Gastrocnemius medialis (tissue), 4 donors: Measurements from ENCODE around the gene OR51V1. TPM values are rescaled to one million over a fixed set of nuclear protein-coding genes. Genes with fewer than 3 reads are reported as not detected.

ENCODE experiments used
- ATAC-seq, 2 donors: fragments of 150-250 bp; one replicate each; pipeline ENCODE4 v1.9.1; 2016
- DNase-seq, 2 donors: peaks; one replicate each; pipeline ENCODE4 v3.0.0-alpha.2; 2019
- H3K27ac ChIP-seq, 4 donors: fragments of 200-600 bp; sonication (generic); 1 replicate in 1 of 4; 2 replicates in 3 of 4; pipeline ENCODE4 v1.5.1; 2016 to 2018; ENCODE audit warnings: mild to moderate bottlenecking in 2 of 4, moderate library complexity in 1 of 4
- H3K27me3 ChIP-seq, 3 donors: fragments of 200-600 bp; sonication (generic) in 2 of 3; 1 replicate in 1 of 3; 2 replicates in 2 of 3; pipeline versions ENCODE4 v1.5.1 to v1.6.0; 2016 to 2019; ENCODE audit warnings: mild to moderate bottlenecking in 1 of 3, moderate library complexity in 1 of 3
- H3K36me3 ChIP-seq, 2 donors: fragments of 200-600 bp; sonication (generic) in 1 of 2; one replicate each; pipeline ENCODE4 v1.5.1; 2017 to 2018
- H3K4me1 ChIP-seq, 2 donors: fragments of 200-600 bp; sonication (generic) in 1 of 2; one replicate each; pipeline ENCODE4 v1.5.1; 2016 to 2017; ENCODE audit warnings: mild to moderate bottlenecking in 2 of 2
- H3K4me3 ChIP-seq, 4 donors: fragments of 200-600 bp; sonication (generic) in 3 of 4; 1 replicate in 1 of 4; 2 replicates in 3 of 4; pipeline ENCODE4 v1.5.1; 2016 to 2019; ENCODE audit warnings: mild to moderate bottlenecking in 2 of 4
- H3K9me3 ChIP-seq, 3 donors: fragments of 200-600 bp; sonication (generic) in 2 of 3; 1 replicate in 1 of 3; 2 replicates in 2 of 3; pipeline ENCODE4 v1.5.1; 2016 to 2019
- CTCF ChIP-seq, 5 experiments: fragments of 450-650 bp in 3 of 5; fragments of 200-600 bp in 2 of 5; sonication (generic) in 2 of 5; IDR thresholded peaks in 4 of 5; conservative IDR thresholded peaks in 1 of 5; 1 replicate in 4 of 5; 2 replicates in 1 of 5; pipeline ENCODE4 v1.5.1; 2016 to 2019; ENCODE audit warnings: antibody characterized with exemption in 5 of 5, mild to moderate bottlenecking in 3 of 5, moderate library complexity in 3 of 5
- POLR2A ChIP-seq, 2 donors: fragments of 450-650 bp; IDR thresholded peaks; one replicate each; pipeline ENCODE4 v1.6.1; 2017; ENCODE audit warnings: antibody characterized with exemption in 2 of 2, mild to moderate bottlenecking in 2 of 2, moderate library complexity in 2 of 2
- in situ Hi-C, 4 donors: fragments of 200-750 bp; cut with MboI; loops; one replicate each; pipeline versions ENCODE4 v1.15.0 to v1.8.0; 2017; ENCODE audit warnings: low sequenced_read_pairs in 4 of 4
- intact Hi-C: fragments of 100-400 bp; cut with DNase I; formaldehyde crosslinking; loops from one replicate; pipeline ENCODE4 v1.15.1; 2023; ENCODE audit warnings: low total_unique reads
- total RNA-seq, 4 donors: library from RNA; depleted of rRNA; stranded (reverse); fragments of >200 nt; gene quantifications; one replicate each; pipeline versions ENCODE4 v1.1.0 to v1.2.3, GENCODE V29; 2016

OR51V1 gene
- total RNA-seq, 4 donors from 2014 or later: not detected

DNA sequence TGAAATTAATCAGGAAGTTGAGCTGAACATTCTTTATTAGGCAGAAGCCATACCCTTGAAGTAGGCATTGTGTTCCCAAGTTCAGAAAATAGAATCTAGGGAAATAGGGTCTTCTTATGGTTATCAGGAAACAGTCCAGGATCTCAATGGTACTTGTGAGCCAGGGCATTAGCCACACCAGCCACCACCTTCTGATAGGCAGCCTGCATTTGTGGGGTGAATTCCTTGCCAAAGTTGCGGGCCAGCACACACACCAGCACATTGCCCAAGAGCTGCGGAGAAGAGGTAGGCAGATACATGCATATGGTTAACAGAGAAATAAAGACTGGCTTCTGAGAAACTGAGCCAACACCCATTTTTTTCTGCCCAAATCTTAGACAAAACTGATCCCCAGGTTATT is 32.3 kb upstream of the OR51V1 start:
- no peak overlapping the region for H3K27ac ChIP-seq
- no peaks in the 10 kb centered on the region for H3K9me3 ChIP-seq
- no peaks in the 10 kb centered on the region for H3K27me3 ChIP-seq
- no peaks in the 10 kb centered on the region for H3K36me3 ChIP-seq
- intact Hi-C loops (no loop called here), in situ Hi-C loops (no loop called here)
- no peak for DNase-seq
- TF ChIP-seq POLR2A (IDR thresholded peaks at IDR 0.05): no peak
- no peak for TF ChIP-seq CTCF (IDR thresholded peaks at IDR 0.05 in 4 of 5, conservative IDR thresholded peaks at IDR 0.05 in 1 of 5)
- no peak for ATAC-seq
- no peak overlapping the region for H3K4me3 ChIP-seq
- no peaks in the 10 kb centered on the region for H3K4me1 ChIP-seq

DNA sequence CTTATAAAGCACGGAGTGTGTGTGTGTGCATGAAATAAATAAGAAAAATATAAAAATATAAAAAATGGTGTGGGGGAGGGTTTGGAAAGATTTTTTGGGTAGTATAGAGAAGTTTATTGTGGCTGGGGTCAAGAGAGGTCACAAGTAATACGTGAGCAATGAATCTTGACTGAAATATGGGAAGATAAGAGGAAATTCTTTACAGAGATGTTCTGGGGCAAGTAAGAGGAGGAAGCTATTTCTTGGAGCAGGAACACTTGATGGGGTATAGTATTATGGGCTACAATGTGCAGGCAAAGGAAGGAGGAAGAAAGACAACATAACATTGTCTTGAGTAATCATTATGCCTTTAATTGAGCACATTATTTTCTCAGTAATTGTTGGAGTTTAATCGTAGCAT is 31.7 kb upstream of the OR51V1 start:
- Histone ChIP-seq H3K4me3 (no peak overlapping the region), H3K36me3 (no peaks in the 10 kb centered on the region), H3K4me1 (no peaks in the 10 kb centered on the region), H3K9me3 (no peaks in the 10 kb centered on the region), H3K27ac (no peak overlapping the region), H3K27me3 (no peaks in the 10 kb centered on the region)
- ATAC-seq (no peak), DNase-seq (no peak)
- TF ChIP-seq CTCF (IDR thresholded peaks at IDR 0.05 in 4 of 5, conservative IDR thresholded peaks at IDR 0.05 in 1 of 5) (no peak), POLR2A (IDR thresholded peaks at IDR 0.05) (no peak)
- intact Hi-C loops: no loop called here
- in situ Hi-C loops: no loop called here

- no peak for ATAC-seq
Observed at GRCh38 chr11:5231111-5231510, 30.6 kb upstream of the OR51V1 start.

DNA sequence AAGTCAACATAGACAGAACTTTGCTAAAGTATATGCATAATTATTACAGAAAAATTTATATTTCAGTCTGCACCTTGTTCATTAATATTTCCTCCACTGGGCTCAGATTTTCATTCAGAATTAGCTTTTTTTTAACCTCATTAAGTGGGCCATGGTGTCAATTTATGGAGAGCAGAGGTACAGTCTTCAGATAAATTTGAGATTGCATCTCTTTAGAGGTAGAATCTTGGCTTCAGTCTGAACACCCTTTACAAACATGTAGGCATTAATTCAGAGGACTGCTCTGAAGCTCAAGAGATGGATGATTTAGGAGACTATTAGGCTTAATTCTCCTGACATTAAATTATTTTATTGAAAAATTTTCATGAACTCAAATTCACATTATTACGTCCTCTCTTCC is 29.8 kb upstream of the OR51V1 start:
- Histone ChIP-seq H3K27me3 (no peaks in the 10 kb centered on the region), H3K9me3 (no peaks in the 10 kb centered on the region), H3K36me3 (no peaks in the 10 kb centered on the region), H3K4me3 (no peak overlapping the region), H3K4me1 (no peaks in the 10 kb centered on the region), H3K27ac (no peak overlapping the region)
- in situ Hi-C loops (no loop called here), intact Hi-C loops (no loop called here)
- ATAC-seq (no peak), DNase-seq (no peak)
- no peak for TF ChIP-seq CTCF (IDR thresholded peaks at IDR 0.05 in 4 of 5, conservative IDR thresholded peaks at IDR 0.05 in 1 of 5)
- no peak for TF ChIP-seq POLR2A (IDR thresholded peaks at IDR 0.05)

More at GRCh38 chr11:5231111-5231510, 30.6 kb upstream of the OR51V1 start:
- in situ Hi-C loops: no loop called here
- Histone ChIP-seq H3K4me3 (no peak overlapping the region), H3K27ac (no peak overlapping the region), H3K9me3 (no peaks in the 10 kb centered on the region), H3K4me1 (no peaks in the 10 kb centered on the region), H3K36me3 (no peaks in the 10 kb centered on the region), H3K27me3 (no peaks in the 10 kb centered on the region)
- DNase-seq: no peak
- TF ChIP-seq POLR2A (IDR thresholded peaks at IDR 0.05): no peak
- TF ChIP-seq CTCF (IDR thresholded peaks at IDR 0.05 in 4 of 5, conservative IDR thresholded peaks at IDR 0.05 in 1 of 5): no peak
- intact Hi-C loops: no loop called here

GRCh38 chr11:5229796-5230195 is 29.3 kb upstream of the OR51V1 start:
- no peak overlapping the region for H3K4me3 ChIP-seq
- in situ Hi-C loops: no loop called here
- TF ChIP-seq CTCF (IDR thresholded peaks at IDR 0.05 in 4 of 5, conservative IDR thresholded peaks at IDR 0.05 in 1 of 5): no peak
- TF ChIP-seq POLR2A (IDR thresholded peaks at IDR 0.05): no peak
- DNase-seq (no peak), ATAC-seq (no peak)
- H3K27me3 ChIP-seq: no peaks in the 10 kb centered on the region
- no peaks in the 10 kb centered on the region for H3K9me3 ChIP-seq
- no peaks in the 10 kb centered on the region for H3K36me3 ChIP-seq
- no peak overlapping the region for H3K27ac ChIP-seq
- intact Hi-C loops: no loop called here
- H3K4me1 ChIP-seq: no peaks in the 10 kb centered on the region
